AG09309 (cell line): ENCODE results near the gene ADRB1.

Experiments used
- DNase-seq: peaks from one replicate; pipeline ENCODE4 v3.0.0-alpha.2; 2010; ENCODE audit warnings: low read depth
- H3K4me3 ChIP-seq: 2 replicates; pipeline ENCODE4 v1.5.1; 2011; ENCODE audit warnings: mild to moderate bottlenecking, low read depth, low read length, moderate library complexity; ENCODE audit not compliant: control insufficient read depth
- TF ChIP-seq, protein P1 (sequence below): IDR thresholded peaks from 2 replicates; pipeline ENCODE4 v1.5.1; 2011; ENCODE audit warnings: mild to moderate bottlenecking, low read depth, low read length, inconsistent platforms; ENCODE audit not compliant: insufficient read depth, control insufficient read depth; ENCODE audit errors: missing control alignments

The ADRB1 gene

GRCh38 chr10:114094795-114095194 is 51.1 kb downstream of the ADRB1 start:
- TF ChIP-seq, protein P1, sequence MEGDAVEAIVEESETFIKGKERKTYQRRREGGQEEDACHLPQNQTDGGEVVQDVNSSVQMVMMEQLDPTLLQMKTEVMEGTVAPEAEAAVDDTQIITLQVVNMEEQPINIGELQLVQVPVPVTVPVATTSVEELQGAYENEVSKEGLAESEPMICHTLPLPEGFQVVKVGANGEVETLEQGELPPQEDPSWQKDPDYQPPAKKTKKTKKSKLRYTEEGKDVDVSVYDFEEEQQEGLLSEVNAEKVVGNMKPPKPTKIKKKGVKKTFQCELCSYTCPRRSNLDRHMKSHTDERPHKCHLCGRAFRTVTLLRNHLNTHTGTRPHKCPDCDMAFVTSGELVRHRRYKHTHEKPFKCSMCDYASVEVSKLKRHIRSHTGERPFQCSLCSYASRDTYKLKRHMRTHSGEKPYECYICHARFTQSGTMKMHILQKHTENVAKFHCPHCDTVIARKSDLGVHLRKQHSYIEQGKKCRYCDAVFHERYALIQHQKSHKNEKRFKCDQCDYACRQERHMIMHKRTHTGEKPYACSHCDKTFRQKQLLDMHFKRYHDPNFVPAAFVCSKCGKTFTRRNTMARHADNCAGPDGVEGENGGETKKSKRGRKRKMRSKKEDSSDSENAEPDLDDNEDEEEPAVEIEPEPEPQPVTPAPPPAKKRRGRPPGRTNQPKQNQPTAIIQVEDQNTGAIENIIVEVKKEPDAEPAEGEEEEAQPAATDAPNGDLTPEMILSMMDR = no peak
- H3K4me3 ChIP-seq = no peak overlapping the region
- no peak for DNase-seq

GRCh38 chr10:114095559-114096337 is 52.1 kb downstream of the ADRB1 start:
- no peak for DNase-seq
- TF ChIP-seq, protein P1 = no peak
- H3K4me3 ChIP-seq = no peak overlapping the region
